HG03432 (cell line): ENCODE data around the gene OSBPL5.

Experiments
- ATAC-seq: cut with Tn5 transposase; IDR thresholded peaks from one replicate; pipeline ENCODE4 v1.9.1; 2021; ENCODE audit warnings: mild to moderate bottlenecking, moderate library complexity; ENCODE audit not compliant: unreplicated experiment

Gene OSBPL5

GRCh38 chr11:3198815-3199214 lies 33.7 kb upstream of the OSBPL5 start:
- ATAC-seq: no peak

DNA sequence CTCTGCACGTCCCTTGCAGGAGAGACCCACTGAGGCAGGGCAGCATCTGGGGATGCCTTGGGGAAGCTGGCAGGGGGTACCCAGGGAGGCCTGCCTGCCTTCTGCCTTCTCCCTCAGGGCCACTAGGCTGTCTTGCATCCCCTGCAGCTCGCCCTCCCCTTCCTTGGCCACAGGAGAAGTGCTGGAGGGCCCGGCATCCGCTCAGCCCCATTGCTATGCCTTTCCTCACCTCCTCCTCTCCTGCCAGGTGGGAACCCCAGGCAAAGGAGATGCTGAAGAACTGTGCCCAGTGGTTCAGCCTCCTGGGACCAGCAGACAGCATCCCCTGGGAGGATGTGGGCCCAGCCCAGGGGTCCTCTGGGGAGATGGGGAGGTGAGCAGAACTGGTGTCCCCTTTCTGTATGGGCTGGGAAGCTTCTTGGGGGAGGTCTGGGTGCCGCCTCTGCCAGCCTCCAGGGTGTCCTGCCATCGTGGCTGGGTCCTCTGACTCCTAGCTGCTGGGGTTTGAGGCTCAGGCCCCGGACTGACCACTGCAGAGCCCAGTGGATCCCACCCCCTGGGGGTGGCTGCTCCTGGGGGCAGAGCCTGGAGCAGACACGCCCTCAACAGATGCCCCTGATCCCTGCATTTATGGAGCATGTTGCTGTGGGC lies 32.9 kb upstream of the OSBPL5 start:
- no peak for ATAC-seq

DNA sequence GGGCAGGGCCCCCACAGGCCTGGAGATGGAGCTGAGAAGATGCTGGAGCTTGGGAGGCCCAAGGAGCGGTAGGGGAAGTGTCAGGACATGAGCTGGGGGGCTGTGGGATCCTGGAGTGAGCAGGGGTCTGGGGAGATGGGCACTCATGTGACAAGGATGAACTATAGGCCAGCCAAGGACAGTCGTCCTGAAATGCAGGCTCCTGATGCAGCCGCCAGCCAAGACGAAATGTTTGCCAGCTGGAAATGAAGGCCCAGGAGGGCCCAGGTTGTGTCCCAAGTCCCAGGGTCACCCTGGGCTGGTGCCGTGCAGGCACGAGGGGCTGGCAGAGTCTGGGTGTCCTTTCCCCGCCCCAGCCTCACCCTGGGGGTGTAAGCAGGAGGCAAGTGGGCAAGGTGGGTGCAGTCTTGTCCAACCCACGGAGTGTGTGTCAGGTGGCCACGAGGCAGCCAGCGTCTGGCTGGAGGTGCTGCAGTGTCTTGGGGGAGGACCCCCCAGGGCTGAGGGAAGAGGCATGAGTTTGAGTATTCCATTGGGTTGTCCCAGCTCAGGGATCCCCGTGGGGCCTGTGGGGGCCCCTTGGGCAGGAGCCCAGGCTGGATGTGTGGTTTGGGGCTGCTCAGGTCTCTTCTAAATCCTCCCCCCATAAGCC lies 32.1 kb upstream of the OSBPL5 start:
- no peak for ATAC-seq

DNA sequence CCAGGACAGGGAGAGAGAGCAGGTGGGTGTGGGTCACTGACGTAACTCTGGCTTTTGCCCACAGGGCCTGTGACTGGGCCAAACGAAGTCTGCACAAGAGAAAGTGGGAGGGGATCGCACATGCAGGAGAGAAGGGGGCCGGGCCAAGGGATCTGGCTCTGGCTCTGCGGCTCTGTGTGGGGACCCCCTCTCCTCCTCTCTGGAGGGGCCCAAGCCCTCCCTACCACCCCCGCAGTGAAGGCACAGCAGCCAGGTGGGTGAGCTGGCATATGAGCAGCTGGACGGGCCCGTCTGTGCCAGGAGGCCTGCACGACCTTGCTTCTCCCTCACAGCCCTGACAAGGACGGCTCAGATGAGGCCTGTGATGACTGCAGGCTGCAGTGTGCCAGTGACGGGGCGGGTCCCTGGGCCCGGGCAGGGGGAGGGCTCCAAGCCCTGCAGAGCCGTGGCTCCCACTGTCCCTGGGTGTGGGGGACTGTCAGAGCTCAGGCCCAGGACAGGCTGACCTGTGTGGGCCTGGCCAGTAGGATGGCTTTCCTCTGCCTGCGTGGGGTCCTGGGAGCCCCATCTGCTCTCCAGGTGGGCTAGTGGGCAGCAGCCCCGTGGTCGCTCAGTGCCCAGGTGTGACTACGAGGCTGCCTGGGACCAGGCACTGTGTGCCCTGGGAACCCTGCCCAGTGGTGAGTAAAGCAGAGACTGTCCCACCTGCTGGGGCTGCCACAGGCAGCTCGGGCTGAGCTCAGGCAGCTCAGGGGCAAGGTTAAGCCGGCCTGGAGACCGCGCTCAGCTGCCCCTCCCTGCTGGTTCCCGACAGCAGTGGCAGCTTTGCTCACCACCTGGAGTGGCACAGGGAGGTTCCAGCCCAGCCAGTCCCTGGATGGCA lies 31.3 kb upstream of the OSBPL5 start:
- ATAC-seq: no peak

DNA sequence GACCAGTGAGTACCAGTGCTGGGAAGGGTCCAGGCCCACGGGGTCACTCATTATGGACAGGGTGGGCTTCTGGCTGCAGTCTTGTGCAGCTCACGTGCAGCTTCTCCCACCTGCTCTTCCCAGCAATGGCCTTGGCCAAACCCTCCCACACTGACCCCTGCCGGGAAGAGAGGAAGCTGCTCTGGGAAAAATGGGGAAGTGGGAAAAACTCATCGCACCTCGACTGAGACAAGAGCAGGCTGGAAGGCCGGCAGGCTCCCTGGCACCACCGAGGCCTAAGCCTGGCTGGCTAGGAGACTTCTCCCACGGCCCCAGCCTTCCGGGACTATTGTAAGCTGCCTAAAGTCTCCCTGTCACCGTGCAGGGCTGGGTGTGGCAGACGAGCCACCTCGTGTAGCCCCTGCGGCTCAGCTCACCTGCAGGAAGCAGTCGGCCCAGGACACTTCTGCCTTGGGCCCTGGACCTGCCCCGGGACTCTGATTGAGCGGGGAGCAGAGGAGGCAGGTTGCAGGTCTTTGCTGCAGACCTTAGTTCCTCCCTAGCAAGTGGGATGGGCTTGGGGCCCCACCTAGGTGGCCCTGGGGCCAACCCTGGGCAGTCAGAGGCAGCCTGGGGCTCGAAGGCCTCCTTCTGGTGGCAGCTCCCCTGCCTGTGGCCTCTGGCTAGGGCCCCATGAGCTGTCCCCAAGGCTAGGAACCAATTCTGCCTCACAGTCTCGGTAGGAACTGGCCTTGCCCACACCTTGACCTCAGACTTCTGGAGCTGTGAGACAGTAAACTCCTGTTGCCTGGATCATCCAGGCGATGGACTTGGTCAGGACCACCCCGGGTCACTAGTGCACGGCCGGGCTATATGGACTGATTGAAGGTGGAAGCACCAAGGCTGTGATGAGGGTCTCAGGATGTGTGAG lies 30.4 kb upstream of the OSBPL5 start:
- no peak for ATAC-seq

GRCh38 chr11:3194016-3194816 lies 29.1 kb upstream of the OSBPL5 start:
- ATAC-seq: no peak

DNA sequence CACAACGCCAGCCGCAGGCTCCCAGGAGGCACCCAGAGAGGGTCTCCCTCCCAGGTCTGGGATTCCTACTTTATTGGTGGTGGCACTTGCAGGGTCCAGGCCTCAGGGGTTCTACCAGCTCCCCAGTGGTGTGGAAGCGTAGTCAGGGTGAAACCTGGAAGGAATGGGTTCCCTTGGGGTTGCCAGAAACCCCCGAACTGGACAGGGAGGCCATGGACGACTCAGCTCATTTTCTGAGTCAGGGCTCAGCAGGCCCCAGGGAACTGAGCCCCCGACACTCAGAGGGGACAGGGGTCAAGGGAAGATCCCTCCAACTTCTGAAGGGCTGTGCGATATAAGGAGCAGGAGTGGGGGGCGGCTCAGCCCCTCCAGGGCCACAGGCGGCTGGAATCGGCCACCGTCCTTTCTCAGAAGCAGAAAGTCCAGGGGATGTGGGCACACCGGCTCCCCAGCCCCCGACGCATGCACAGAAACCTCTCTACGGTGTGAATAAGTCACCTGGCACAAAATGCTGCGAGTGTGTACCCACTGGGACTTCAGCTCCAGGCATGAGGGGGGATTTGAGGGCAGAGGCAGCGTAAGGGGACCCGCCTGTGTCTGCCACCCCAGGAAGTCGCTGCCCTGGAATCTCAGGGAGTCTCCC lies 28.4 kb upstream of the OSBPL5 start:
- no peak for ATAC-seq

- no peak for ATAC-seq
Measured at GRCh38 chr11:3192511-3193372, 27.6 kb upstream of the OSBPL5 start.

GRCh38 chr11:3191586-3192324 lies 26.6 kb upstream of the OSBPL5 start:
- ATAC-seq: no peak

GRCh38 chr11:3190600-3190999 lies 25.5 kb upstream of the OSBPL5 start:
- no peak for ATAC-seq

- no peak for ATAC-seq
Measured at GRCh38 chr11:3189886-3190583, 24.9 kb upstream of the OSBPL5 start.

GRCh38 chr11:3189196-3189843 lies 24.2 kb upstream of the OSBPL5 start:
- ATAC-seq: no peak

DNA sequence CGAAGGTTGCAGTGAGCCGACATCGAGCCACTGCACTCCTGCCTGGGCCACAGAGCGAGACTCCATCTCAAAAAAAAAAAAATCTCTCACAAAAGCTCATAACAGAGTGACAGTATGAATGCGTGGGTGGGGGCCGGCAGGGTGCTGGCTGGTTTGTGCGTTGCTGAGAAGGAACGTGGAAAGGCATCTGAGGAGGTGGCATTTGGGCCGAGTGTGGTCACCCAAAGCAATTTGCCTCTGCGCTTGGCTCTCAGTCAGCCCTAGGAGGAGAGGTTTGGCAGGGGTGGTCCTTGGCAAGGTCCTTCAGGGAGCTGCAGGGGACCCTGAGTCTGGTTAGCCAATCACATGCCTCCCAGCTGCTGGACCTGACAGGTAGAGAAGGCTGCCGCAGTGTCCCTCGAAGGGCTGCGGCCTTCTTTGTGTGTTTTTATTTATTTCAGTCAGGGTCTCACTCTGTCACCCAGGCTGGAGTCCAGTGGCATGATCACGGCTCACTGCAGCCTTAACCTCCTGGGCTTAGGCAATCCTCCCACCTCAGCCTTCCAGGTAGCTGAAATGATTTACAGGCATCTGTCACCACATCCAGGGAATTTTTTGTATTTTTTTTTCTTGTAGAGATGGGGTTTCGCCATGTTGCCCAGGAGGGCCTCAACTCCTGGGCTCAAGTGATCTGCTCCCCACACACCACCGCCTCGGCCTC lies 23.5 kb upstream of the OSBPL5 start:
- ATAC-seq: no peak

GRCh38 chr11:3186166-3186953 lies 21.2 kb upstream of the OSBPL5 start:
- ATAC-seq: no peak

DNA sequence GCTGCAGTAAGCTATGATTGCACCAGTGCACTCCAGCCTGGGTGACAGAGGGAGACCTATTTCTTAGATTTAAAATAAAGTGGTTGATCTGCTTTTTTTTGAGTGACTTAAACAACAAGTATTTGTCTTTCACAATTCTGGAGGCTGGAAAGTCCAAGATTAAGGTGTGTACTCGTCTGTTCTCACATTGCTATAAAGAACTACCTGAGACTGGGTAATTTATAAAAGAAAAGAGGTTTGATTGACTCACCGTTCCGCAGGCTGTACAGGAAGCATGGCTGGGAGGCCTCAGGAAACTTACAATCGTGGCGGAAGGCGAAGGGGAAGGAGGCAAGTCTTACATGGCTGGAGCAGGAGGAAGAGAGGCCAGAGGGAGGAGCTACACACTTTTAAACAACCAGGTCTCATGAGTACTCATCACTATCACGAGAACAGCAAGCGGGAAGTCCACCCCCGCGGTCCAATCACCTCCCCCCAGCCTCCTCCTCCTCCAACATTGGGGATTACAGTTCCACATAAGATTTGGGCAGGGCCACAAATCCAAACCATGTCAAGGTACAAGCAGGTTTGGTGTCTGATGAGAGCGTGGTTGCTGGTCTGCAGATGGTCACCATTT lies 19.7 kb upstream of the OSBPL5 start:
- no peak for ATAC-seq
